Stimulated activated CD8-positive, alpha-beta memory T cell treated with anti-CD3 and anti-CD28 coated beads, Interleukin-2, amount 100 ng/mL, for 48 hours (primary cell): ENCODE measurements around the gene CES5A.
"Not testable (repeated sequence)": the region's sequence is repeated elsewhere in the genome, so short reads cannot be mapped to it uniquely, and the experiment has no call there.

Source experiments
- DNase-seq, 2 donors: peaks; one replicate each; pipeline ENCODE4 v3.0.0-alpha.2; 2020; ENCODE audit warnings: low read depth in 2 of 2

CES5A gene

GRCh38 chr16:55873122-55873521 is 2.1 kb downstream of the CES5A start:
- no peak for DNase-seq

GRCh38 chr16:55872130-55872529 is 3.0 kb downstream of the CES5A start:
- DNase-seq: no peak

DNA sequence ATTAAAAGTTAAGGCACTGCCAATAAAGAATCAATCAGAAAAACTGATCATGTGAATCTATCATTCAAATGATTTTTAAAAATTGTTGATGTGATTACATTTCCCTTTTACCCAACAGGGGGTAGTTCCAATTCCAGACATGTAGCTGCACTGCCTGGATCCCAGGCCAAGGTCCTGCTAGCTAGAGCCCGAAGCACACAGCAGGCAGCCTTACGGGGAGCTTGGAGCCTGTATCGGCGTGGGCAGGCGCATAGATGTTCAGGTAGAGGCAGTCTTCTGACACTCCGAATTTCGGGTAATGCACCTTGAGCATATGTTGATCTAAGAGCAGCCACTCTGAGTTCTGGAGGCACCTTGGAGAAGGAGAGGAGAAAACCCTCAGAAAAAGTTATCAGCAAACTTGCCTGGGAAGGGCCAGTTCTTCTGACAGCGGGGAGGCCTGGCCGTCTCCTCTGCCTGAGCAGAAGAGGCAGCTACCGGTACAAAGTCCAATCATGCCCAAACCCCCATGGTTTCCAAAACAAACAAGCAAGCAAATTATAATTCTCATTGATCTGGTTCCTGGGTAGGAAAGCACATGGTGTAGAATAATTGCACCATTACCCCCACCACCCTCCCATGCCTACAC is 3.6 kb downstream of the CES5A start:
- DNase-seq: no peak

GRCh38 chr16:55868980-55869379 is 6.2 kb downstream of the CES5A start:
- no peak for DNase-seq

DNA sequence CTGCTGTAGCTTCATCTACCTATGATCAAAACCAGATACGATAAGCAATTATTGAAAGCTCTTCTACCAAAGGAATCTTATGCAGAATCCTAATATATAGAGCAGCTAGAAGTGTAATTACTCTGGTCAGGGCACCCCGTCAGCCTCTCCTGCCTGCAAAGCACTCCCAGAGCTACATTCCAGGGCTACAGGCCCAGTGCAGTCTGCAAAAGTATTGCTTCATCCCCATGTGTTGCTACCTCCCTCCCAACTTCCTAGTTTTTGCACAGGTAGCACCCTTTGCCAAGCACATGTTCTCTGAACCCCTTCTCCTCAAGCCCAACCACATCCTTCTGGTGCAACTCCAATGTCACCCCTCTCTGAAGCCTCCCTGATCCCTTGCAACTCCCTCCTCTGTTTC is 7.0 kb downstream of the CES5A start:
- no peak for DNase-seq

- DNase-seq: no peak
Measured at GRCh38 chr16:55861288-55861687, 13.9 kb downstream of the CES5A start.

- DNase-seq: not testable (repeated sequence)
Measured at GRCh38 chr16:55857650-55858049, 17.5 kb downstream of the CES5A start.

GRCh38 chr16:55856950-55857349 is 18.2 kb downstream of the CES5A start:
- no peak for DNase-seq

GRCh38 chr16:55853114-55853513 is 22.1 kb downstream of the CES5A start:
- DNase-seq: no peak

GRCh38 chr16:55849536-55849935 is 25.6 kb downstream of the CES5A start:
- no peak for DNase-seq

GRCh38 chr16:55846598-55847346 is 28.4 kb downstream of the CES5A start:
- DNase-seq: no peak

- DNase-seq: no peak
Measured at GRCh38 chr16:55843105-55843395, 32.1 kb downstream of the CES5A start.

DNA sequence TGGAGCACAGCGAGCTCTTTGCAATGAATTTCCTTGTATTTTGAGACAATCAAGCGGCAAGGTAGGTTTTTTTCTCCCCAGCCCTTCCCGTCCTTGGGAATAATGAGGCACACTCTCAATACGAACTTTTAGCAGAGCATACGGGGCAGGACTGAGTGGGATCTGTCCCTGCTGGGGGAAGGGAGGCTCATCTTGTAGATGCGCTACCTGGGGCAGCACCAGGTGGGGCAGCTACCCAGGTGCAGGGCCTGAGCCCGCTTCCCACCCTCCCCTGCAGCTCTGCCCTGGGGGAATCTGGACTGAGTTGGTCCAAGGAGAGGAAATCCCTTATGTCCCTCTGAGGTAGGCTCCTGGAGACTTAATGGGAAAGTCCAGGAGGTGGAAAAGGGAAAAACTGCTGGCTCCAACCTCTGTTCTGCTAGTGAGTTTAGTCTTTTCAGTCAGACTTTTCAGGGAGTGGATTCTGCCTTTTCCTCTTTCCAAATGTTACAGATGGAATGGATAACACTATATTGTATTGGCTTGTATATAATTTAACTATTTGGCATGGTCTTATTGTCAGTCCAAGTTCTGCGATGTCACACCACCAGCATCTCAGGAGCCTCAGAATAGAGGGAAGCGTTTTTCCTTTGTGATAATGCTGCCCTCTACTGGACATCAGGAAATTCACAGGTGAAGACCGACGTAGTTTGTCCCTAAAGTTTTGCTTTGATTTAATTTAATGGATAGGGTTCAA is 32.6 kb downstream of the CES5A start:
- DNase-seq: no peak

DNA sequence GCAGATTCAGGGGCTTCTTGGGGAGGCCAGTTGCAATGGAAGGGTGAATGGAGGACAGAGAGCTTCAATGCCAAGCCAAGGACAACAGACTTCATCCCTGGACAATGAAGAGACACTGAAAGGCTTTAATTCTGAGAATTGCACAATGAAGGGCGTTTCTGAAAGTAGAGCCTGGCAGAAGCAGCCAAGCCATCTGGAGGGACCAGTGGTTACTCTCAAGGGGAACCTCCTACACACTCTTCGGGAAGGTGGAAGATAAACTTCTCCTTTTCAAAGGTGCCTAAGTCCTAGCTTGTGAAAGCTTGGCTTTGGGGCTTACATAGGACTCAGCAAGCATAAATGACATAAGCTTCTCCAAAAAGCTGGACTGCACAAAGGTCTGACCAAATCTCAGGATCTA is 36.1 kb downstream of the CES5A start:
- no peak for DNase-seq

DNA sequence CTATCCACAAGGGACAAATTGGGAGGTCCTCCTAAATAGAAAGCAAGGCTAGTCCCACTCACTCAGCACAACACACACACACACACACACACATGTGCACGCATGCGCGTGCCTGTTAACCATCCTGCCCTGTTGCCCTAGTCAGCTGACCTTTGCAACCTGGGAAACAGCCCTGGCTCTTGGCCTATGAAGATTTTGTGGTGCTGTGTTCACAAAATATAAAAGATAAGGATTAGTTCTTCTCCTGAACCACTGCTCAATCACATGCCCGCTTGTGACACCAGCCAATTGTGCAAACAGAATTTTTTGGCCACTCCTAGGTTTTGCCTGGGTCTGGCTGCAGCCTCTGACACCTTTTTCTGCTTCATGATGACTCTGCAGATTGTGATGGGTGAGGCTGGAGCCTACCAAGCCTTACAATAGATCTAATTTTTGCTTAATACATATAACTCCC is 39.0 kb downstream of the CES5A start:
- no peak for DNase-seq

DNA sequence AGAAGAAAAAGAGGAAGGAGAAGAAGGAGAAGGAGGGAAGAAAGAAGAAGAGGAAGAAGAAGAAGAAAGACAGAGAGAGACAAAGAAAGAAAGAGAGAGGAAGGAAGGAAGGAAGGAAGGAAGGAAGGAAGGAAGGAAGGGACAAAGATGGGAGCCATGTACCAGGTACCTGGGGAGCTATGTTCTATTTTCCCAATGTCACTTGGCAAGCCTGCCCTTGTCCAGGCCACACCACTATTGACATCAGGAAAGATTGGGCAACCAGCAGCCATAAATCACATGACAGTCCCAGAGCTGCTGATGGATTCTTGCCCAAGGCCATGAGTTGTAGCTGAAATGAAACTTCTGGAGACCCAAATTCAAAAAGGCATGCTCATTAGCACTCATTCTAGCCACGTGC is 39.6 kb downstream of the CES5A start:
- no peak for DNase-seq

DNA sequence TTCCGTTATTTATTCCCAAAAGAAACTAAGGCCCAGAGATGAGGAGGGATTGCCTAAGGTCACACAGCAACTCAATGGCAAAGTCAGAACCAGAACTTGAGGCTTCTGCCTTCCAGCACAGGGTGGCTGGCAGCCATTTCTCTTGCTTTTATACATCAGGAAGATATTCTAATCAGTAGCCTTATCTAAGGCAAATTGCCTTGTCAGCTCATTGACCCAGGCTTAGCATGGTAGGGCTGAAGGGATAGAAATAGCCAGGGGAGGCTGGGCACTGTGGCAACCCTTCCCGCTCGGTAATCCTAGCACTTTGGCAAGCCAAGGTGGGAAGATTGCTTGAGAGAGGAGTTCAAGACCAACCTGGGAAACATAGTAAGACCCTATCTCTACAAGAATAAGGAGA is 40.0 kb downstream of the CES5A start:
- DNase-seq: not testable (repeated sequence)

- no peak for DNase-seq
Measured at GRCh38 chr16:55834049-55834448, 41.1 kb downstream of the CES5A start.

DNA sequence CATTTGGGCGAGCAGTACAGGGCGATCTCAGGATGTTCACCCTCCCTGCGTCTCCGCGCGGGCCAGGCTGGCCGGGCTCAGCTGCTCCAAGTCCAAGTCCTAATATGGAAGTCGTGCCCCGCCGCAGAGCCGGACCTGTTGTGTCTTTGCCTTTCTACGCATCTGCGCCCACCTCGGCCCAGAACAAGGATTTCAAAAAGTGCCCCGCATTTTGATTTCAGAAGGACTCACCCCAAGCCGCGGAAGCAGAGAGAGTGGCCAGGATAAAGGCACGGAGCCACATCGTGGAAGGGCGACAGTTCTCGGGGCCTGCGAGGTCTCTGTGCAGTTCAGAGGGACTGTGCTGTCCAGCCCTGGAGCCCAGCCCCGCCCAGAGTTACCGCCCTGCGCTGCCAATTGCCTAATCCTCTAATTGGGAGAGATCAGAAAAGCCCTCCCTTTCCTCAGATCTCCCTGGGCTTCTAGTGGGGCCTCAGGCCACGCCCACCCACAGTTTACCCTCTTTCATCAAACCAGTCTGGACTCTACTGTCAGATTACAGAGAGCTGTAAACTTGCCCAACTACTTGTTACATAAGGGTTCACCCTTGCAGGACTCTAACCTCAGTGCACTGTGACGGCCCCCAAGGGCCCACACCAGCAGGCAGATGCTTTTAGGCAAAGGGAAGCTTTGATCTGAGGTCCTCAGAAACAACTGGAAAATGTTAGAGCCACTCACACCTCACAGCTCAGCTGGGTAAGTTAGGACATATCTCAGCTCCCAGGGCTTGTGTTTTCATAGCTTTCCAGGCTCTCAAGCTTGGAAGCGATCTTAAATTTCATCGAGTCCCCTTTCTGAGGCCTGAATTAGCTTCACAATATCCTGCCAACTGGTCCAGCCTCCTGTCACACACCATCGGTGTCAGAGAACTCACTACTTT is 42.1 kb downstream of the CES5A start, which contains the start of gene CES1:
Gene CES1 (minus strand): TSS at position 324 of the 919 bp plus-strand sequence. CDS start 41 bp downstream, at position 283.
- DNase-seq: no peak

GRCh38 chr16:55832425-55832772 is 42.8 kb downstream of the CES5A start:
- DNase-seq: no peak

GRCh38 chr16:55830658-55831294 is 44.4 kb downstream of the CES5A start:
- no peak for DNase-seq
